SU-DHL-6 (cell line): ENCODE results near the gene MED31.
"Not testable (repeated sequence)": the region's sequence is repeated elsewhere in the genome, so short reads cannot be mapped to it uniquely, and the experiment has no call there.

ENCODE experiments used
- H2AFZ ChIP-seq: fragments of 200-600 bp; sonication (generic); 2 replicates; pipeline ENCODE4 v1.6.1; 2014; ENCODE audit warnings: low read depth, mild to moderate bottlenecking, moderate library complexity, mixed read lengths, antibody characterized with exemption, low read length; ENCODE audit not compliant: severe bottlenecking
- H3F3A ChIP-seq: fragments of 200-600 bp; shearing (Covaris generic); 2 replicates; pipeline ENCODE4 v1.6.0; 2016; ENCODE audit warnings: antibody characterized with exemption, mild to moderate bottlenecking; ENCODE audit not compliant: insufficient read depth
- H3K27ac ChIP-seq: fragments of 200-600 bp; sonication (generic); 2 replicates; pipeline ENCODE4 v1.5.1; 2016; ENCODE audit warnings: low read depth, mild to moderate bottlenecking, low read length, moderate library complexity, mixed read lengths
- H3K27me3 ChIP-seq: fragments of 200-600 bp; sonication (generic), shearing (Covaris generic); 2 replicates; pipeline ENCODE4 v1.6.0; 2014; ENCODE audit warnings: mild to moderate bottlenecking, low read length
- H3K36me3 ChIP-seq: fragments of 200-600 bp; sonication (generic); 2 replicates; pipeline ENCODE4 v1.6.1; 2014; ENCODE audit warnings: mild to moderate bottlenecking, low read length, mixed read lengths
- H3K4me2 ChIP-seq: fragments of 300-600, 200-600 bp; shearing (Covaris generic), sonication (generic); 2 replicates; pipeline ENCODE4 v1.6.0; 2014; ENCODE audit warnings: low read length, low read depth, mild to moderate bottlenecking; ENCODE audit not compliant: poor library complexity, severe bottlenecking
- H3K4me3 ChIP-seq: fragments of 200-600 bp; sonication (generic); 2 replicates; pipeline ENCODE4 v1.5.1; 2014; ENCODE audit warnings: antibody characterized with exemption, low read length, mild to moderate bottlenecking, mixed read lengths; ENCODE audit not compliant: insufficient read depth, poor library complexity, severe bottlenecking
- H3K79me2 ChIP-seq: fragments of 200-600 bp; sonication (generic); 2 replicates; pipeline ENCODE4 v1.6.1; 2014; ENCODE audit warnings: mild to moderate bottlenecking, low read length, moderate library complexity; ENCODE audit not compliant: insufficient read depth
- H3K9ac ChIP-seq: fragments of 200-600 bp; sonication (generic); 2 replicates; pipeline ENCODE4 v1.7.0; 2014; ENCODE audit warnings: mild to moderate bottlenecking, low read length
- H3K9me2 ChIP-seq: fragments of 200-600 bp; sonication (generic); replicated peaks from 2 replicates; pipeline ENCODE4 v1.6.1; 2014; ENCODE audit warnings: low read length; ENCODE audit not compliant: insufficient read depth
- H3K9me3 ChIP-seq: fragments of 200-600 bp; sonication (generic); 2 replicates; pipeline ENCODE4 v1.6.1; 2014; ENCODE audit warnings: low read length, mixed read lengths; ENCODE audit not compliant: insufficient read depth
- H4K20me1 ChIP-seq: fragments of 200-600 bp; sonication (generic); 2 replicates; pipeline ENCODE4 v1.6.1; 2014; ENCODE audit warnings: low read depth, mild to moderate bottlenecking, antibody characterized with exemption, low read length, moderate library complexity, mixed read lengths
- CTCF ChIP-seq: fragments of 200-600 bp; sonication (generic); IDR thresholded peaks from one replicate; pipeline ENCODE4 v1.5.1; 2017; ENCODE audit warnings: antibody characterized with exemption, mild to moderate bottlenecking, low read length, moderate library complexity; ENCODE audit not compliant: insufficient read depth, poor library complexity, severe bottlenecking
- EZH2phosphoT487 ChIP-seq: fragments of 200-600 bp; sonication (generic), shearing (Covaris generic); conservative IDR thresholded peaks from 2 replicates; pipeline ENCODE4 v1.6.1; 2018; ENCODE audit warnings: mild to moderate bottlenecking, antibody characterized with exemption, low read length, moderate library complexity, mixed read lengths

MED31 gene

GRCh38 chr17:6661464-6661848, 10.1 kb upstream of the MED31 start:
- Histone ChIP-seq H3K4me2 (no peak overlapping the region), H3K9ac (no peak overlapping the region), H3K9me2 (no peaks in the 10 kb centered on the region), H3K27me3 (no peaks in the 10 kb centered on the region), H3K4me3 (no peak overlapping the region), H3K79me2 (no peaks in the 10 kb centered on the region), H3F3A (no peaks in the 10 kb centered on the region), H3K27ac (no peak overlapping the region), H3K9me3 (no peaks in the 10 kb centered on the region), H2AFZ (no peak overlapping the region), H3K36me3 (no peaks in the 10 kb centered on the region), H4K20me1 (no peaks in the 10 kb centered on the region)
- no peak for TF ChIP-seq CTCF
- TF ChIP-seq EZH2phosphoT487 = no peak

- Histone ChIP-seq H3K9ac (no peak overlapping the region), H2AFZ (no peak overlapping the region), H3K27me3 (no peaks in the 10 kb centered on the region), H3K4me2 (peak overlapping the region; percentile 25), H3F3A (no peaks in the 10 kb centered on the region), H3K79me2 (no peaks in the 10 kb centered on the region), H4K20me1 (no peaks in the 10 kb centered on the region), H3K9me2 (no peaks in the 10 kb centered on the region), H3K36me3 (no peaks in the 10 kb centered on the region), H3K4me3 (no peak overlapping the region), H3K9me3 (no peaks in the 10 kb centered on the region), H3K27ac (no peak overlapping the region)
- TF ChIP-seq CTCF = no peak
- no peak for TF ChIP-seq EZH2phosphoT487
Measured at GRCh38 chr17:6660805-6661463, 9.5 kb upstream of the MED31 start.

- Histone ChIP-seq H3K9ac (no peak overlapping the region), H3K36me3 (no peaks in the 10 kb centered on the region), H3K4me2 (peak overlapping the region; percentile 25), H3K27ac (no peak overlapping the region), H3K9me3 (no peaks in the 10 kb centered on the region), H3K27me3 (no peaks in the 10 kb centered on the region), H3K79me2 (no peaks in the 10 kb centered on the region), H3K9me2 (no peaks in the 10 kb centered on the region), H3K4me3 (no peak overlapping the region), H3F3A (no peaks in the 10 kb centered on the region), H2AFZ (no peak overlapping the region), H4K20me1 (no peaks in the 10 kb centered on the region)
- TF ChIP-seq CTCF = no peak
- no peak for TF ChIP-seq EZH2phosphoT487
Measured at GRCh38 chr17:6660101-6660500, 8.7 kb upstream of the MED31 start.

- H4K20me1 ChIP-seq, H3K9me3 ChIP-seq, H3F3A ChIP-seq, H3K4me3 ChIP-seq, H3K27ac ChIP-seq, H3K4me2 ChIP-seq, H3K36me3 ChIP-seq, H3K27me3 ChIP-seq, H2AFZ ChIP-seq, H3K79me2 ChIP-seq, H3K9ac ChIP-seq, H3K9me2 ChIP-seq: not testable (repeated sequence)
Measured at GRCh38 chr17:6658411-6658810, 7.0 kb upstream of the MED31 start.
